ENCODE data around the gene IQCK. TPM values are rescaled to one million over a fixed set of nuclear protein-coding genes. Genes with fewer than 3 reads are reported as not detected.
"Not testable (repeated sequence)": the region's sequence is repeated elsewhere in the genome, so short reads cannot be mapped to it uniquely, and the experiment has no call there.

IQCK gene, protein sequence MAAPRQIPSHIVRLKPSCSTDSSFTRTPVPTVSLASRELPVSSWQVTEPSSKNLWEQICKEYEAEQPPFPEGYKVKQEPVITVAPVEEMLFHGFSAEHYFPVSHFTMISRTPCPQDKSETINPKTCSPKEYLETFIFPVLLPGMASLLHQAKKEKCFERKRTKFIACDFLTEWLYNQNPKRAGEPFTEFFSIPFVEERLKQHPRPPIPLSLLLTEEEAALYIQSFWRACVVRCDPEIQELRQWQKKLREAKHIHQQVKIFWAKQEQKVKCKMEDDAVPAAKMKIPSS
- 5.2 and 13.4 TPM in 2 replicates for total RNA-seq

DNA sequence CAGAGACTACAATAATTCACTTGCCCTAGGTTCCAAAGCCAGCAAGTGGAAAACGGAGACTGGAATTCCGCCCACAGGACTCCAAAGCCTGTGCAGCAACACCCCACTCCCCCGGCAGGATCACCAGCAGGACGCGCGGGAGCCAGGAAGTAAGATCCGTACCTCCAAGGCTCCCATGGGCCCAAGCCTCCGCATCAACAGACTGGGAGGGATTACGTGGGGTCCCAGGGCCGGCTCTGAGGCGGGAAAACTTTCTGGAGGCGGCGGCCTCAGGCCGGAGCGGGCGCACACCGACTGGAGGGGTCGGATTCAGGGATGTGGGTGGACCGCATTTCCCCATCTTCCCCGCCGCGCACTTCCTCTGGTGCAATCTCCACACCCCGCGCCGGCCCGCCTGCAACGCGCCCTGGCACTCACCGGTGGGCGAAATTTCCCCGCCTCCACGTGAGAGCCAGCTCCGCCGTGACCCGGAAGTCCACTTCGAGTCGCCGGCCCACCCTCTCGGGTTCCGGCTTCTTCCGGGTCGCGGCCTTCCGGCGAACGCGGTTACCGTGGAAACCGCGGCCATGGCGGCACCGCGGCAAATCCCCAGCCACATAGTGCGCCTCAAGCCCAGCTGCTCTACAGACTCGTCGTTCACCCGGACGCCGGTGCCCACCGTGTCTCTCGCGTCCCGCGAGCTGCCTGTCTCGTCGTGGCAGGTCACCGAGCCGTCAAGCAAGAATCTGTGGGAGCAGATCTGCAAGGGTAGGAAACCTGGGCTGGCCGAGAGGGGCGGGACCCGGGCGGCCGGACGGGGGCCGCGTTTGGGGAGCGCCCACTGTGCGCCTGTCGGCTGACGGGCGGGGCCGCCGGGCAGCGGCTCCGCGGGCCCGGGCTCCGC lies at the start of gene IQCK, which contains the start of gene KNOP1:
Gene IQCK (plus strand): TSS at position 531 of the 883 bp plus-strand sequence. CDS start 36 bp downstream, at position 567.
Gene KNOP1 (minus strand): TSS at position 487 of the 883 bp plus-strand sequence. CDS start 3,192 bp downstream, outside the sequence.
- TF ChIP-seq, protein P1, sequence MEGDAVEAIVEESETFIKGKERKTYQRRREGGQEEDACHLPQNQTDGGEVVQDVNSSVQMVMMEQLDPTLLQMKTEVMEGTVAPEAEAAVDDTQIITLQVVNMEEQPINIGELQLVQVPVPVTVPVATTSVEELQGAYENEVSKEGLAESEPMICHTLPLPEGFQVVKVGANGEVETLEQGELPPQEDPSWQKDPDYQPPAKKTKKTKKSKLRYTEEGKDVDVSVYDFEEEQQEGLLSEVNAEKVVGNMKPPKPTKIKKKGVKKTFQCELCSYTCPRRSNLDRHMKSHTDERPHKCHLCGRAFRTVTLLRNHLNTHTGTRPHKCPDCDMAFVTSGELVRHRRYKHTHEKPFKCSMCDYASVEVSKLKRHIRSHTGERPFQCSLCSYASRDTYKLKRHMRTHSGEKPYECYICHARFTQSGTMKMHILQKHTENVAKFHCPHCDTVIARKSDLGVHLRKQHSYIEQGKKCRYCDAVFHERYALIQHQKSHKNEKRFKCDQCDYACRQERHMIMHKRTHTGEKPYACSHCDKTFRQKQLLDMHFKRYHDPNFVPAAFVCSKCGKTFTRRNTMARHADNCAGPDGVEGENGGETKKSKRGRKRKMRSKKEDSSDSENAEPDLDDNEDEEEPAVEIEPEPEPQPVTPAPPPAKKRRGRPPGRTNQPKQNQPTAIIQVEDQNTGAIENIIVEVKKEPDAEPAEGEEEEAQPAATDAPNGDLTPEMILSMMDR (IDR thresholded peaks at IDR 0.05; ENCODE audit: insufficient read depth, low read depth, low read length) = peak; percentile 7
- H3K4me3 ChIP-seq (ENCODE audit: low read depth, low read length) = peak within 1 kb of the TSS; percentile 94
- peak; percentile 92 for DNase-seq (ENCODE audit: low read depth)

DNA sequence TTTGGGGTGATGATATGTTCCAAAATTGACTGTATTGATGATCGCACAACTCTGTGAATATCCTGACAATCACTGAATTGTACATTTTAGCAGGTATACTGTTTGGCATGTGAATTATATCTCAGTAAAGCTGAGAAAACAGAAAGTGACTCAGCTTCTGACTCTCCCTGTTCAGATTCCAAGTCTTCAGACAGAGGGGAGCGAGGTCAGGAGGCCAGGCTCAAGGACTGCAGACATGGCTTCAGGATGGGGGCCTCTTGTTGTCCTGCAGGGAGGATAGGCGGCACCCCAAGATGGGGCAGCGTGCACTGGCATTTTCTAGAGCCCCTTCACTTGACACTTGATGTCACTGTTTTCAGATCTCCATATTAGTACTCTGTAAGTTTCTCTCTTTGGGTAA lies 45.7 kb upstream of the IQCK start:
- H3K4me3 ChIP-seq (ENCODE audit: low read depth, low read length) = no peak overlapping the region
- DNase-seq (ENCODE audit: low read depth) = no peak
- TF ChIP-seq, protein P1 (IDR thresholded peaks at IDR 0.05; ENCODE audit: insufficient read depth, low read depth, low read length) = no peak

DNA sequence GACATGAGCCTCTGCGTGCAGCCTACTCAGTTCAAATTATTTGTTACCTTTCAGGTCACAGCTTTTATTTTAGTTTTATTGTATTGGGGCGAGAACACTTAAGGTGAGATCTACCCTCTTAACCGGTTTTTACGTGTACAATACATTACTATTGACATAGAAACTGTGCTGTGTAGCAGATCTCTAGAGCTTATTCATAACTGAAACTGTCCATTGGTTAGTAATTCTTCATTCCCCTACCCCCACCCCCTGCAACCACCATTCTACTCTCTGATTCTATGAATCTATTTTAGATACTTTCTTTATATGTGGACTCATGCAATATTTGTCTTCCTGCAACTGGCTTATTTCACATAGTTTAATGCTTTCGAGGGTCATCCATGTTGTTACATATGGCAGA lies 43.6 kb upstream of the IQCK start:
- no peak overlapping the region for H3K4me3 ChIP-seq (ENCODE audit: low read depth, low read length)
- TF ChIP-seq, protein P1 (IDR thresholded peaks at IDR 0.05; ENCODE audit: insufficient read depth, low read depth, low read length) = no peak
- DNase-seq (ENCODE audit: low read depth) = no peak

DNA sequence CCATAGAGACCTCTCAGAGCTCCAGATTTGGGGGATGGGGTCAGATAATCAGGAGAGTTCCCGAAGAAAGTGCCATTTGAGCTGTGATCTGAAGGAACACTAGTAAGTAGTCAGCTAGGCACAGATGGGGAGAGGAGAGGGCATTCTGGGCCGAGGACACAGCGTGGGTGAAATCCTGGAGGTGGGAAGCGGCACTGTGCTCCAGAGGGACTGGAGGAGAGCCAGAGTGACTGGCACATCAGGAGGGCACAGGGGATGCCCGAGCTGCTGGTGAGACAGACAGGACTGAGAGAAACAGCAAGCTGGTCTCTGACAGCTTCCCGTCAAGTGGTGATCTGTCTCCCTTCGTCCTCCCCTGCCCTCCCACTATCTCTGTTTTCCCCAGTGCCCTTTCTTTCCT lies 40.7 kb upstream of the IQCK start:
- no peak overlapping the region for H3K4me3 ChIP-seq (ENCODE audit: low read depth, low read length)
- TF ChIP-seq, protein P1 (IDR thresholded peaks at IDR 0.05; ENCODE audit: insufficient read depth, low read depth, low read length) = no peak
- DNase-seq (ENCODE audit: low read depth) = no peak

DNA sequence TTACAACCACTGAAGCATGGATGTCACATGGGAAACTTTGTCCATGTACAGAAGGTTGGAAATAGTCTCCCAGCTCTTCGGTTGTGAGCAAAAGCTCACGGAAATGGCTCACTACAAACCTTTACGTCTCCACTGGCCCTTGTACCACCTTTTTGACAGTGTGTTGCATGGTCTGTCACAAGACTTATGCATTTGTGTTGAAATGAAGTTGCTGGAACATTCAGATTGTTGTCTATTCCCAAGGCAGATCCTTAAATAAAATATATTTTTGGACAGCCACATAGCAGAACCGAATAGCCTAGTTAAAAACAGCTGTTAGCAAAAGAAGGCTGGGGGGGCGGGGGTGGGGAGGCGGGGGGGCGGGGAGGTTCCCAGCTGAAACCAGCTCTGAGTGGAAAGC lies 39.3 kb upstream of the IQCK start:
- no peak for DNase-seq (ENCODE audit: low read depth)
- TF ChIP-seq, protein P1 (IDR thresholded peaks at IDR 0.05; ENCODE audit: insufficient read depth, low read depth, low read length) = no peak
- H3K4me3 ChIP-seq (ENCODE audit: low read depth, low read length) = no peak overlapping the region

DNA sequence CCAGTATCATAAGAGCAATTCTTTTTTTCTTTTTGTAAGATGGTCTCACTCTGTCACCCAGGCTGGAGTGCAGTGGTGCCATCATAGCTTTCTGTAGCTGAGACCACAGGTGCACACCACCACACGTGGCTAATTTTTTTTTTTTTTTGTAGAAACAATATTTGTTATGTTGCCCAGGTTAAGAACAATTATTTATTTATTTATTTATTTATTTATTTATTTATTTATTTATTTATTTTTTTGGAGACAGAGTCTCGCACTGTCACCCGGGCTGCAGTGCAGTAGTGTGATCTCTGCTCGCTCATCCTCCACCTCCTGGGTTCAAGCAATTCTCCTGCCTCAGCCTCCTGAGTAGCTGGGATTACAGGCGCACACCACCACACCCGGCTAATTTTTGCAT lies 38.8 kb upstream of the IQCK start:
- DNase-seq (ENCODE audit: low read depth); H3K4me3 ChIP-seq (ENCODE audit: low read depth, low read length): not testable (repeated sequence)

DNA sequence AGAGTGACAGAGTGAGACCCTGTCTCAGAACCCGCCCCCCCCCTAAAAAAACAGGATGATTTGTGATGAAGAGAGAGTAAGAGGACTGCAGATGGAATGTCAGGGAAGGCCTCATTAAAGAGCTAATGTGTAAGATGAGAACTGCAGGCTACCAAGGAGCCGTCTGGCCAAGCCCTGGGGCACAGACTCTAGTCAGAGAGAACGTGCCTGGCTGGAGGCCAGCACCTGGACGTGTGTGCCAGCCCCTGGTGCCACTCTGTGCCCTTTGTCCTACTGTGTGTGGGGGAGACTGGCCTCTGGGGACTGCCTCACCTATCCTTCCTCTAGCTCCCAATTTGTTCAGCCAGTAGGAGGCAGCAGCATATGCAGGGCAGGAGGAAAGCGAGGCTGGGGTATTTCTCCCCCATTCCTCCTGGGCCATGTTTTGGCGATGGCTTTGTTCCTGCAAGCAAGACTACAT lies 37.2 kb upstream of the IQCK start:
- H3K4me3 ChIP-seq (ENCODE audit: low read depth, low read length) = no peak overlapping the region
- DNase-seq (ENCODE audit: low read depth) = no peak
- TF ChIP-seq, protein P1 (IDR thresholded peaks at IDR 0.05; ENCODE audit: insufficient read depth, low read depth, low read length) = peak; percentile 37

Measured in fibroblast of villous mesenchyme (primary cell).